Neuronal stem cell (in vitro differentiated cells): ENCODE measurements around the gene BDKRB2.

Experiments
- DNase-seq: peaks from one replicate; pipeline ENCODE4 v3.0.0-alpha.2; 2013; ENCODE audit warnings: low spot score
- H2AFZ ChIP-seq: one replicate; pipeline ENCODE4 v1.6.1; 2013; ENCODE audit warnings: mild to moderate bottlenecking, low read length, inconsistent platforms
- H2AK5ac ChIP-seq: 2 replicates; pipeline ENCODE4 v1.6.1; 2013; ENCODE audit warnings: low read depth, mild to moderate bottlenecking, inconsistent platforms, low read length, moderate library complexity, mixed read lengths
- H2BK120ac ChIP-seq: 2 replicates; pipeline ENCODE4 v1.6.1; 2013; ENCODE audit warnings: low read depth, mild to moderate bottlenecking, inconsistent platforms, low read length, moderate library complexity, mixed read lengths
- H2BK12ac ChIP-seq: one replicate; pipeline ENCODE4 v1.6.1; 2013; ENCODE audit warnings: low read length, inconsistent platforms
- H2BK15ac ChIP-seq: 2 replicates; pipeline ENCODE4 v1.6.1; 2013; ENCODE audit warnings: mild to moderate bottlenecking, low read length, inconsistent platforms, mixed read lengths
- H2BK5ac ChIP-seq: one replicate; pipeline ENCODE4 v1.6.1; 2013; ENCODE audit warnings: inconsistent platforms, mild to moderate bottlenecking, low read length, moderate library complexity
- H3K14ac ChIP-seq: one replicate; pipeline ENCODE4 v1.6.1; 2013; ENCODE audit warnings: low read length, inconsistent platforms
- H3K18ac ChIP-seq: 2 replicates; pipeline ENCODE4 v1.6.1; 2013; ENCODE audit warnings: low read length, inconsistent platforms
- H3K23ac ChIP-seq: 2 replicates; pipeline ENCODE4 v1.6.1; 2013; ENCODE audit warnings: low read depth, mild to moderate bottlenecking, mixed read lengths, low read length, inconsistent platforms; ENCODE audit not compliant: poor library complexity
- H3K27ac ChIP-seq: replicated peaks from 3 replicates; pipeline ENCODE4 v1.5.1; 2013; ENCODE audit warnings: low read length, inconsistent platforms
- H3K27me3 ChIP-seq, 3 experiments: 2 replicates each; pipeline ENCODE4 v1.6.1; 2013; ENCODE audit warnings: low read length in 3 of 3, mild to moderate bottlenecking in 2 of 3, inconsistent platforms in 1 of 3, low read depth in 1 of 3, mixed read lengths in 1 of 3, moderate library complexity in 1 of 3; ENCODE audit not compliant: control insufficient read depth in 3 of 3, insufficient read depth in 3 of 3
- H3K36me3 ChIP-seq, 2 donors: replicated peaks in 1 of 2; 2 replicates each; pipeline ENCODE4 v1.6.1; 2013; ENCODE audit warnings: low read length in 2 of 2; ENCODE audit not compliant: control insufficient read depth in 2 of 2, insufficient read depth in 2 of 2
- H3K4ac ChIP-seq: 2 replicates; pipeline ENCODE4 v1.6.1; 2013; ENCODE audit warnings: inconsistent platforms, mild to moderate bottlenecking, low read length, moderate library complexity
- H3K4me1 ChIP-seq, 2 donors: 1 replicate in 1 of 2; 2 replicates in 1 of 2; pipeline ENCODE4 v1.6.1; 2013; ENCODE audit warnings: low read length in 2 of 2, low read depth in 1 of 2; ENCODE audit not compliant: control insufficient read depth in 2 of 2, insufficient read depth in 1 of 2
- H3K4me2 ChIP-seq: one replicate; pipeline ENCODE4 v1.6.1; 2013; ENCODE audit warnings: mild to moderate bottlenecking, low read length, inconsistent platforms; ENCODE audit not compliant: insufficient read depth, poor library complexity, severe bottlenecking
- H3K4me3 ChIP-seq, 2 donors: 2 replicates each; pipeline ENCODE4 v1.5.1; 2013; ENCODE audit warnings: low read length in 2 of 2, mild to moderate bottlenecking in 2 of 2, inconsistent platforms in 1 of 2, moderate library complexity in 1 of 2
- H3K79me1 ChIP-seq: one replicate; pipeline ENCODE4 v1.6.1; 2013; ENCODE audit warnings: low read depth, mild to moderate bottlenecking, inconsistent platforms, low read length, moderate library complexity
- H3K9ac ChIP-seq: one replicate; pipeline ENCODE4 v1.6.1; 2013; ENCODE audit warnings: mild to moderate bottlenecking, low read depth, low read length, inconsistent platforms; ENCODE audit not compliant: poor library complexity
- H3K9me3 ChIP-seq, 2 donors: replicated peaks in 1 of 2; 2 replicates each; pipeline versions ENCODE3 to v1.6.1; 2013; ENCODE audit warnings: low read length in 2 of 2, mild to moderate bottlenecking in 2 of 2, inconsistent platforms in 1 of 2, low read depth in 1 of 2, mixed read lengths in 1 of 2, moderate library complexity in 1 of 2; ENCODE audit not compliant: control insufficient read depth in 2 of 2, insufficient read depth in 1 of 2
- H4K8ac ChIP-seq: one replicate; pipeline ENCODE4 v1.6.1; 2013; ENCODE audit warnings: low read depth, mild to moderate bottlenecking, inconsistent platforms, low read length, moderate library complexity
- H4K91ac ChIP-seq: one replicate; pipeline ENCODE4 v1.6.1; 2013; ENCODE audit warnings: low read length, low read depth, mild to moderate bottlenecking, inconsistent platforms; ENCODE audit not compliant: poor library complexity
- WGBS, 2 donors: extraction: QIAGEN DNeasy Blood & Tissue Kit; methylation state at CpG; one replicate each; pipeline ENCODE4 v1.1.7; 2013; ENCODE audit warnings: missing lambda C conversion rate in 2 of 2, mixed read lengths in 1 of 2; ENCODE audit not compliant: insufficient read length in 2 of 2, insufficient replicate concordance in 1 of 2; ENCODE audit errors: extremely low coverage in 2 of 2; 5-methylcytosine and 5-hydroxymethylcytosine counted together

The BDKRB2 gene

DNA sequence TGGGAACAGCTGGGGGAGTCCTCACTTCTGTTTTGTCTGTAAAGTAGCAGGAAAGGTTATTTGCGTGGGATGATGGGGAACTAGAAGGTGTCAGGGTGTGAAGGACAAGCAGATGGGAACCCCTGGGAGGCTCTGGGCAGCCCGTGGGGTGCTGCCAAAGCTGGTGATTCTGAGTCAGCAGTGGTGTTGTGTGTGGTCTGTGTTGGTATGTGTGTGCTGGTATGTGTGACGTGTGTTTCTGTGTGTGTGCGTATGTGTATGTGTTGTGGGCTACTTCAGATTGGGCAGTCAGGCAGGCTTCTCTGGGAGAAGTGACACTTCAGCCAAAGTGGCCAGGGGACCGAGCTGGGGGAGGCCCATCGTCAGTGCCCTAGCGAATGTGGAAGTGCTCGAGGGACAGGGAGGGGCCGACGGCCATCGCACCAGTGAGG, 15.3 kb upstream of the BDKRB2 start:
- Histone ChIP-seq H2BK5ac (no peak overlapping the region), H2BK12ac (no peak overlapping the region), H3K4ac (no peak overlapping the region), H4K91ac (no peak overlapping the region), H2AK5ac (no peak overlapping the region), H3K9me3 (no peaks in the 10 kb centered on the region), H3K79me1 (no peaks in the 10 kb centered on the region), H3K9ac (peak overlapping the region; percentile 50), H2AFZ (no peak overlapping the region), H3K4me3 (no peak overlapping the region), H3K23ac (no peak overlapping the region), H3K36me3 (no peaks in the 10 kb centered on the region), H3K4me1 (no peaks in the 10 kb centered on the region), H3K27ac (no peak overlapping the region), H3K27me3 (peaks cover 0 to 28% (median 0%) of the 10 kb centered on the region in 3 experiments), H3K18ac (no peak overlapping the region), H2BK120ac (no peak overlapping the region), H4K8ac (no peak overlapping the region), H3K4me2 (no peak overlapping the region), H2BK15ac (no peak overlapping the region), H3K14ac (no peak overlapping the region)
- no peak for DNase-seq
- no CpG with 5 or more reads among the region's 11 CpGs for WGBS, 2 donors

DNA sequence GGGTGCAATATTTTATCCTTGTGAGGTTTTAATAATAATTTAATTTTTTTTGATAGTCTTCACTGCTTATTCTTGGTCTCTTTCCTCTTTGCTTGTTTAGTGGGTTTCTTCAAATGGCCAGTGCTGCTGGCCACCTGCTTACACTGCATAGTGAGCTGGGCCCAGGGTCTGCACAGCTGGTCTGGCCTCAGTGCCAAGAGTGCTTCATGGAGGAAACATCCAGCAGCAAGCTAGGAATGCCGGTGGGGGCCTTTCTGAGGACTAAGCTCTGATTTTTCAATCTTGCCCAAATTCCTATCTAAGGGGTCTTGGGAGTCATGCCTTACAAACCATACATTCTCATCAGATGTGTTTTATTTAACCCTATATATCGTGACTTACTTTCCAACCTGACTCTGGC, 13.3 kb upstream of the BDKRB2 start:
- no peak overlapping the region for H3K4me3 ChIP-seq
- H3K36me3 ChIP-seq: no peaks in the 10 kb centered on the region
- no peak overlapping the region for H3K27ac ChIP-seq
- H2BK120ac ChIP-seq: no peak overlapping the region
- H3K18ac ChIP-seq: no peak overlapping the region
- no peak overlapping the region for H3K4me2 ChIP-seq
- no CpG with 5 or more reads among the region's 2 CpGs for WGBS, 2 donors
- H3K4ac ChIP-seq: no peak overlapping the region
- H3K9me3 ChIP-seq: no peaks in the 10 kb centered on the region
- peaks cover 0 to 23% (median 0%) of the 10 kb centered on the region in 3 experiments for H3K27me3 ChIP-seq
- H3K4me1 ChIP-seq: no peaks in the 10 kb centered on the region
- H2AFZ ChIP-seq: no peak overlapping the region
- no peaks in the 10 kb centered on the region for H3K79me1 ChIP-seq
- DNase-seq: no peak
- no peak overlapping the region for H3K23ac ChIP-seq
- no peak overlapping the region for H2AK5ac ChIP-seq
- no peak overlapping the region for H2BK5ac ChIP-seq
- H2BK15ac ChIP-seq: no peak overlapping the region
- H4K91ac ChIP-seq: no peak overlapping the region
- H3K14ac ChIP-seq: no peak overlapping the region
- H4K8ac ChIP-seq: no peak overlapping the region
- H3K9ac ChIP-seq: no peak overlapping the region
- no peak overlapping the region for H2BK12ac ChIP-seq

DNA sequence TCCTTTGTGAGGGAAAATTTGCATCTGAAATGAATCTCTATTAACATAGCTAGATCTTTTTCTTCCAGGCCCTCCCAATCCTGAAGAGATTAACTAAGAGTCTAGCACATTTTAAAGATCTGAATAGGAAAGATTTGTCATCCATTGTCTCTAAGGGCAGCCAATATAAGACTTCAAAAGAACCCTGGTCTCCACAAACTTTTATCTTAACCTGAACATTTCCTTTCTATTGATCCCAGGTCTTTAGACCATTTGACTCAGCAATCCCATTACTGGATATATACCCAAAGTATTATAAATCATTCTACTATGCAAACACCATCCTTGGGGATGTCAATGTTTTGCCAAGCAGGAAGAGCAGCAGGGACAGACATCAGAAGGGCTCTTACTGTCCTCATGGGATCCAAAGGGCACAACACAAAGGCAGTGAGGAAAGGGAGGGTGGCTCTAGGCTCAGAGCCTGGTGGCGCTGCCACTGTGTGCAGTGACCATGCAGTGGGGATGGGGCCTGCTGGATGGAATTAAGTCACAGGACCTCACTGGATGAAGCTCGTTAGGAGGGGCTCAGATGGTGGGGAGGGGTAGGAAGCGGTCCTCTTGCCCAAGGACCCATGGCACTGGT, 12.7 kb upstream of the BDKRB2 start:
- H2BK15ac ChIP-seq: no peak overlapping the region
- H3K27ac ChIP-seq: no peak overlapping the region
- no peak overlapping the region for H4K91ac ChIP-seq
- H2BK120ac ChIP-seq: no peak overlapping the region
- no peak overlapping the region for H3K23ac ChIP-seq
- no peaks in the 10 kb centered on the region for H3K9me3 ChIP-seq
- WGBS, 2 donors: no CpG with 5 or more reads among the region's 3 CpGs
- no peak overlapping the region for H3K18ac ChIP-seq
- H3K79me1 ChIP-seq: no peaks in the 10 kb centered on the region
- H3K4me2 ChIP-seq: no peak overlapping the region
- H3K4ac ChIP-seq: no peak overlapping the region
- H2AK5ac ChIP-seq: no peak overlapping the region
- H3K9ac ChIP-seq: no peak overlapping the region
- no peak overlapping the region for H3K4me3 ChIP-seq
- no peaks in the 10 kb centered on the region for H3K4me1 ChIP-seq
- no peak overlapping the region for H2BK5ac ChIP-seq
- H2AFZ ChIP-seq: no peak overlapping the region
- DNase-seq: no peak
- peaks cover 0 to 19% (median 0%) of the 10 kb centered on the region in 3 experiments for H3K27me3 ChIP-seq
- no peak overlapping the region for H2BK12ac ChIP-seq
- H3K36me3 ChIP-seq: no peaks in the 10 kb centered on the region
- H3K14ac ChIP-seq: no peak overlapping the region
- no peak overlapping the region for H4K8ac ChIP-seq

DNA sequence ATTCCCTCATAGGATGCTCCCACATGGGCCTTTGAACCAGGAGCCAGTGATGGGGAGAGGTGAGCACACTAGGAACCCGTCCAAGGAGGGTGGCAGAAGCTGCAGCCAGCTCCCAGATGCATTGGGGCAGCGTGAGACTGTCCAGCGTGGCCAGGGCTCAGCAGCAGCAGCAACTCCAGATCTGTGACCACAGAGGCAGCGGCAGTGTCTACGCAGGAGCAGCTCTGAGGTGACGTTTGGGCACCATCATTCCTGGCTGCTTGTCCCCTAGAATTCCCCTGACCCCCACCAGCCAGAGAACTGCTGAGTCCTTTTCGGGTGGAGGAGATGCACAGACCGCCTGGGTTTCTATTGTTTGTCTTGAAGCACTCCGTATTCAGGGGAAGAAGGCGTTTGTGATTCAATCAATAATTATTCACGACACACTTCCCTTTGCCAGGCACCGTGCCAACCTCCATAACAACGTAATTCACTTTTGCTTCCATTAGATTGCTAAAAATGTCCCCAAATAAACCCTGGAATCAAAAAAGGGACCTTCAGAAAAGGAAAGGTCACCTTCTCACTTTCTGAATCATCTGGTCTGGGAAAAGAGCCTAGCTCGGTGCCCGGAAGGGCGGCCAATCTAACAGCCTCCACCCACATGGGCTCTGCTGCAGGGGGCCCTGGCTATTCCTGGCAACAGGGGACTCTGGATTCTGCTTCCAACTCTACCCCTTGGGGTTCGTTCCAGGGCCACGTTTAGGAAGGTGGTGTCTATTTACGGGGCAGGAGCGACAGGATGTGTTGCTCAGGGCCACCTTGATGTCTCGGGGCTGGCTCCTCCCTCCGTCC, 11.4 kb upstream of the BDKRB2 start:
- Histone ChIP-seq H2BK5ac (peak overlapping the region; percentile 72), H3K23ac (no peak overlapping the region), H3K4me1 (no peaks in the 10 kb centered on the region), H2BK120ac (no peak overlapping the region), H3K4me3 (no peak overlapping the region), H3K27ac (no peak overlapping the region), H3K36me3 (no peaks in the 10 kb centered on the region), H3K79me1 (no peaks in the 10 kb centered on the region), H4K8ac (no peak overlapping the region), H2BK12ac (peak overlapping the region; percentile 66), H3K4me2 (no peak overlapping the region), H2AK5ac (peak overlapping the region; percentile 87), H2AFZ (no peak overlapping the region), H3K18ac (peak overlapping the region; percentile 80), H3K27me3 (peaks cover 0 to 19% (median 0%) of the 10 kb centered on the region in 3 experiments), H3K14ac (peak overlapping the region; percentile 85), H4K91ac (no peak overlapping the region), H3K9me3 (no peaks in the 10 kb centered on the region), H3K9ac (no peak overlapping the region), H3K4ac (no peak overlapping the region), H2BK15ac (peak overlapping the region; percentile 25)
- no peak for DNase-seq
- no CpG with 5 or more reads among the region's 22 CpGs for WGBS, 2 donors
